Keratinocyte (primary cell): ENCODE data around the gene ZGRF1.

Source experiments
- EZH2 ChIP-seq: IDR thresholded peaks from one replicate; pipeline ENCODE4 v1.6.1; 2012; ENCODE audit warnings: inconsistent platforms, mild to moderate bottlenecking, low read length, moderate library complexity
- TF ChIP-seq, protein P1 (sequence below), 3 experiments: IDR thresholded peaks in 1 of 3; conservative IDR thresholded peaks in 1 of 3; optimal IDR thresholded peaks in 1 of 3; 2 replicates in 2 of 3; 3 replicates in 1 of 3; pipeline versions ENCODE3 to v1.5.1; 2011; ENCODE audit warnings: low read length in 3 of 3, mild to moderate bottlenecking in 3 of 3, moderate library complexity in 2 of 3, control low read depth in 1 of 3, inconsistent platforms in 1 of 3; ENCODE audit not compliant: insufficient read depth in 2 of 3; ENCODE audit errors: extremely low read depth in 1 of 3

DNA sequence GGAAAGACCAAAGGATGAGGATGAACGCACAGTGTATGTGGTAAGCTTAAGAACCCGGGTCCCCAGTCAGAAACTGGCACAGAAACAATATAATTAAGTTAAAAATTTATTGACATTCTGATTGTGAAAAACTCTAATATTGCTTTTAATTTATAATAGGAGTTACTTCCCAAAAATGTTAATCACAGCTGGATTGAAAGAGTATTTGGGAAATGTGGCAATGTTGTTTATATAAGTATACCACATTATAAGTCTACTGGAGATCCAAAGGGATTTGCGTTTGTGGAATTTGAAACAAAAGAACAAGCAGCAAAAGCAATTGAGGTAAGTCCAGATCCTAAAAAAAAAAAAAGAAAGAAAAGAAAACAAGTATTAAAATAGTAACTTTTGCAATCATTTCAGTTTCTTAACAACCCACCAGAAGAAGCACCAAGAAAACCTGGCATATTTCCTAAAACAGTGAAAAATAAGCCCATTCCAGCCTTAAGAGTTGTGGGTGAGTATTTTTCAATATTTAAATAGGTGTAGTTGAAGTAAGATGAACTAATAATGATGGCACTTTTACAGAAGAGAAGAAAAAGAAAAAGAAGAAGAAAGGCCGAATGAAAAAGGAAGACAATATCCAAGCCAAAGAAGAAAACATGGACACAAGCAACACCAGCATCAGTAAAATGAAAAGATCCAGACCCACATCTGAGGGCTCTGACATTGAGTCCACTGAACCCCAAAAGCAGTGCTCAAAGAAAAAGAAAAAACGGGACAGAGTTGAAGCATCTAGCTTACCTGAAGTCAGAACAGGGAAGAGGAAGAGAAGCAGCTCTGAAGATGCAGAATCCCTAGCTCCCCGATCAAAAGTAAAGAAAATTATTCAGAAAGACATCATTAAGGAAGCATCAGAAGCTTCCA, 10.2 kb upstream of the ZGRF1 start:
- TF ChIP-seq, protein P1, sequence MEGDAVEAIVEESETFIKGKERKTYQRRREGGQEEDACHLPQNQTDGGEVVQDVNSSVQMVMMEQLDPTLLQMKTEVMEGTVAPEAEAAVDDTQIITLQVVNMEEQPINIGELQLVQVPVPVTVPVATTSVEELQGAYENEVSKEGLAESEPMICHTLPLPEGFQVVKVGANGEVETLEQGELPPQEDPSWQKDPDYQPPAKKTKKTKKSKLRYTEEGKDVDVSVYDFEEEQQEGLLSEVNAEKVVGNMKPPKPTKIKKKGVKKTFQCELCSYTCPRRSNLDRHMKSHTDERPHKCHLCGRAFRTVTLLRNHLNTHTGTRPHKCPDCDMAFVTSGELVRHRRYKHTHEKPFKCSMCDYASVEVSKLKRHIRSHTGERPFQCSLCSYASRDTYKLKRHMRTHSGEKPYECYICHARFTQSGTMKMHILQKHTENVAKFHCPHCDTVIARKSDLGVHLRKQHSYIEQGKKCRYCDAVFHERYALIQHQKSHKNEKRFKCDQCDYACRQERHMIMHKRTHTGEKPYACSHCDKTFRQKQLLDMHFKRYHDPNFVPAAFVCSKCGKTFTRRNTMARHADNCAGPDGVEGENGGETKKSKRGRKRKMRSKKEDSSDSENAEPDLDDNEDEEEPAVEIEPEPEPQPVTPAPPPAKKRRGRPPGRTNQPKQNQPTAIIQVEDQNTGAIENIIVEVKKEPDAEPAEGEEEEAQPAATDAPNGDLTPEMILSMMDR (optimal IDR thresholded peaks at IDR 0.05 in 1 of 3, IDR thresholded peaks at IDR 0.05 in 1 of 3, conservative IDR thresholded peaks at IDR 0.05 in 1 of 3; ENCODE audit: extremely low read depth in 1 of 3, insufficient read depth in 2 of 3, low read length in 3 of 3): no peak
- TF ChIP-seq EZH2: no peak
